Ramos (cell line): ENCODE data around the gene TPPP3.

Experiments
- in situ Hi-C: fragments of 300-500 bp; cut with MboI; formaldehyde crosslinking; loops from one replicate; pipeline ENCODE4 v1.14.3; 2022; ENCODE audit warnings: low sequenced_read_pairs; ENCODE audit not compliant: unreplicated experiment

The TPPP3 gene

GRCh38 chr16:67426950-67427349, 33.7 kb upstream of the TPPP3 start:
- in situ Hi-C loops, result no loop called here

- in situ Hi-C loops, result no loop called here
These were observed 32.7 kb upstream of the TPPP3 start for GRCh38 chr16:67426022-67426421.

DNA sequence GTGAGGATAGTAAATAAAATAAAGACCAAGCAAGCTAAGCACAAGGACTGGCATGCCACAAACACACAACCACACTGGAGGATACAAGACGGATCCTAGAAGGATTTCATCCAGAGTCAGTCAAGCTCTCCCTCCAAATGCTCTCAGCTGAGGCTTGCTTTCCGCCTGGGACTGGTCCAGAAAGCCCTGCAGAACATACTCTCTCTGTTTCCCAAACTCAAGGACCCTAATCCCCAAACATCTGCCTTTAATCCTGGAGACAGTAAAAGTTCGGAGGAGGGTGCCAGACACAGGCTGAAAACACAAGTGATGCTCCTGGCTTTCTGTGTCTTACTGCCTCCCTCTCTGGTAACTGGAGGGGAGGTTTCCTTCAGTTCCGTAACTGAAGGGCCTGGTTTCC, 32.3 kb upstream of the TPPP3 start:
- in situ Hi-C loops, result no loop called here

GRCh38 chr16:67425061-67425460, 31.8 kb upstream of the TPPP3 start:
- in situ Hi-C loops, result no loop called here

- in situ Hi-C loops, result loop anchor here (25.0 kb wide), 1 partner anchor 462 kb away; the partner anchor contains the start of gene CES3
These were observed 30.9 kb upstream of the TPPP3 start for GRCh38 chr16:67424261-67424615.

GRCh38 chr16:67423611-67424260, 30.4 kb upstream of the TPPP3 start:
- in situ Hi-C loops, result loop anchor here (25.0 kb wide), 1 partner anchor 461 kb away; the partner anchor contains the start of gene CES3

GRCh38 chr16:67423015-67423414, 29.7 kb upstream of the TPPP3 start:
- in situ Hi-C loops, result loop anchor here (25.0 kb wide), 1 partner anchor 461 kb away; the partner anchor contains the start of gene CES3

GRCh38 chr16:67421030-67421429, 27.7 kb upstream of the TPPP3 start:
- in situ Hi-C loops, result loop anchor here (25.0 kb wide), 1 partner anchor 459 kb away; the partner anchor contains the start of gene CES3

DNA sequence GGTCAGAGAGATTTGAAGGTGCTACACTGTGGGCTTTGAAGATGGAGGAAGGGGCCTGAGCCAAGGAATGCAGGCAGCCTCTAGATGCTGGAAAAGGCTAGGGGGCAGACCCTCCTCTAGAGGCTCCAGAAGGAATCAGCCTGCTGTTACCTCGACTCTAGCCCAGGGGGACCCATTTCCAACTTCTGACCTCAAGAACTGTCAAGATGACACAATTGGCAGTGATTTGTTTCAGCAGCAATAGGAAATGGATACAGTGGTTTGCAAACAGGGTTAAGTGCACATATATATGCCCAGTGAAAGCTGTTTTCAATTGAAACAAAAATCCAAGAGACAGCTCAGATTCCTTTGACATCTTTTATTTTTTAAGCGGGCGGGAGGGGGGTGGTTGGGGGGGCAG, 26.6 kb upstream of the TPPP3 start:
- in situ Hi-C loops, result loop anchor here (25.0 kb wide), 1 partner anchor 458 kb away; the partner anchor contains the start of gene CES3

DNA sequence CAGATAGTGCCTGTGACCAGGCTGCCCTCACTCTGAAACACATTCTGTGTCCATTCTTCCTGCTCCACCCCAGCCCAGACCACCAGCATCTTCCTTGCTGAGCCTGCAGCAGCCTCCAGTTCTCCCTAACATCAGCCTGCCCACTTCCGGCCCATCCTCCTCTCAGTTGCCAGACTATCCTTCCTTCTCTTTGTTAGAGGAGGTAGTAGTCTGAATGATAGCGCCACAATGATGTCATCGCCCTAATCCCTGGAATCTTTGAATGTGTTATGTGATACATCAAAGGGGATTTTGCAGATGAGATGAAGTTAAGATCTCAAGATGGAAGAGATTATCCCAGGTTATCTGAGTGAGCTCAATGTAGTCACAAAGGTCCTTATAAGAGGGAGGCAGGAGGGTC, 26.2 kb upstream of the TPPP3 start:
- in situ Hi-C loops, result loop anchor here (25.0 kb wide), 1 partner anchor 457 kb away; the partner anchor contains the start of gene CES3

DNA sequence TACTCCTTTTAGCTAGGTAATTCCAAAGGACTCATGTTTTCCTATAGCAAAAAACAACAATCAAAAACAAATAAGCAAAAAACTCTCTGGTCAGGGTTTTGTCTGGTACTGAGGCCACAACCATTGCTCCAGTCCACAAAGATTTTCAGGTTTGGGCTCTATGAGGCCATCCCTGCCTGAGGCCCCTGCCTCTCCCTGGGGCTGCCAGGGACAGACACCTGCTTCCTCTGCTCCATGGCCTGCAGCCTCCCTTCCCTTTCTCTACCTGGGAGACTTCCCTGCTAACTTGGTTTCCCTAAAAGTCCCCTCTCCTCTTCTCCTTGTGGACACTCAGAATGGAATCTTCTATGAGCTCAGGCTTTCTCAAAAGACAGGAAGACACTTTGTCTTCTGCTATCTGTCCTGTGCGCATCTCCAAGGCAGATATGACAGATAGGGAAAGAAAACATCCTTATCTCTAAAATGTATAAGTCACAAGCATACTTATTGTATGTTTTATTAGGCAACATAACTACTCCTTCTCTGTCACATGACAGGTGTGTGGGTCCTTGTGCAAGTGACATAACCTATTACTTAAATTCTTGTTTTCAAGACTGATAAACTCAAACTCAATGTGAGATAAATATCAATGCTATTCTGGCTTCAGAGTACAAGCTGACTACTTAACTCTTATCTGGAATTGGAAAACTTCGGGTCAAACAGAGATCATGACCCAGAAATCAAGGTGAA, 24.2 kb upstream of the TPPP3 start:
- in situ Hi-C loops, result loop anchor here (25.0 kb wide), 1 partner anchor 455 kb away; the partner anchor contains the start of gene CES3

- in situ Hi-C loops, result loop anchor here (25.0 kb wide), 1 partner anchor 454 kb away; the partner anchor contains the start of gene CES3
These were observed 22.8 kb upstream of the TPPP3 start, which contains the start of gene ZDHHC1 for GRCh38 chr16:67415872-67416793. Gene ZDHHC1 (minus strand): TSS chr16:67416477. CDS start chr16:67407775, 8,702 bp downstream.

- in situ Hi-C loops, result loop anchor here (25.0 kb wide), 1 partner anchor 453 kb away; the partner anchor contains the start of gene CES3
These were observed 22.1 kb upstream of the TPPP3 start for GRCh38 chr16:67415421-67415820.

GRCh38 chr16:67413978-67414911, 20.9 kb upstream of the TPPP3 start:
- in situ Hi-C loops, result loop anchor here (25.0 kb wide), 1 partner anchor 452 kb away; the partner anchor contains the start of gene CES3

- in situ Hi-C loops, result loop anchor here (25.0 kb wide), 1 partner anchor 450 kb away; the partner anchor contains the start of gene CES3
These were observed 19.0 kb upstream of the TPPP3 start for GRCh38 chr16:67412294-67412693.

GRCh38 chr16:67411339-67411738, 18.0 kb upstream of the TPPP3 start:
- in situ Hi-C loops, result loop anchor here (25.0 kb wide), 1 partner anchor 449 kb away; the partner anchor contains the start of gene CES3

- in situ Hi-C loops, result loop anchor here (25.0 kb wide), 1 partner anchor 447 kb away; the partner anchor contains the start of gene CES3
These were observed 16.3 kb upstream of the TPPP3 start for GRCh38 chr16:67409631-67410030.

- in situ Hi-C loops, result loop anchor here (25.0 kb wide), 1 partner anchor 446 kb away; the partner anchor contains the start of gene CES3
These were observed 14.6 kb upstream of the TPPP3 start for GRCh38 chr16:67407788-67408452.
